NCI-H2029 (cell line): ENCODE measurements around the gene IBSP.

Source experiments
- DNase-seq: peaks from one replicate; lab custom pipeline; 2025; lab: John Stamatoyannopoulos, UW

Gene IBSP

GRCh38 chr4:87799301-87800113 lies at the start of gene IBSP:
IBSP (plus strand) TSS chr4:87799554; CDS start chr4:87802362, 2,808 bp downstream.
- no peak for DNase-seq

- DNase-seq, result no peak
These were observed 49.5 kb upstream of the IBSP start for GRCh38 chr4:87749883-87750282.

GRCh38 chr4:87758270-87758669 lies 41.1 kb upstream of the IBSP start:
- DNase-seq, result no peak

GRCh38 chr4:87762311-87762710 lies 37.0 kb upstream of the IBSP start:
- DNase-seq, result no peak

GRCh38 chr4:87781569-87781968 lies 17.8 kb upstream of the IBSP start:
- DNase-seq, result no peak

- DNase-seq, result no peak
These were observed 15.6 kb upstream of the IBSP start for GRCh38 chr4:87783781-87784180.

- DNase-seq, result no peak
These were observed 13.4 kb upstream of the IBSP start for GRCh38 chr4:87785731-87786509.

GRCh38 chr4:87802858-87803257 lies 3.5 kb downstream of the IBSP start:
- DNase-seq, result no peak

GRCh38 chr4:87803421-87803820 lies 4.1 kb downstream of the IBSP start:
- no peak for DNase-seq

GRCh38 chr4:87804871-87805270 lies 5.5 kb downstream of the IBSP start:
- DNase-seq, result no peak

GRCh38 chr4:87805971-87806370 lies 6.6 kb downstream of the IBSP start:
- no peak for DNase-seq

GRCh38 chr4:87806520-87806919 lies 7.2 kb downstream of the IBSP start:
- DNase-seq, result no peak

- DNase-seq, result no peak
These were observed 8.0 kb downstream of the IBSP start for GRCh38 chr4:87807402-87807801.

GRCh38 chr4:87811977-87812376 lies 12.6 kb downstream of the IBSP start:
- DNase-seq, result no peak

- DNase-seq, result no peak
These were observed 20.0 kb downstream of the IBSP start for GRCh38 chr4:87819281-87819919.

- no peak for DNase-seq
These were observed 23.8 kb downstream of the IBSP start for GRCh38 chr4:87823200-87823599.

- DNase-seq, result no peak
These were observed 24.4 kb downstream of the IBSP start for GRCh38 chr4:87823724-87824123.

GRCh38 chr4:87824352-87824751 lies 25.0 kb downstream of the IBSP start:
- DNase-seq, result no peak

- DNase-seq, result no peak
These were observed 33.3 kb downstream of the IBSP start, which contains the start of gene MEPE for GRCh38 chr4:87832669-87833068. MEPE (plus strand) TSS chr4:87832969; CDS start chr4:87834715, 1,746 bp downstream.

GRCh38 chr4:87834401-87834800 lies 35.0 kb downstream of the IBSP start:
- no peak for DNase-seq

- no peak for DNase-seq
These were observed 35.8 kb downstream of the IBSP start for GRCh38 chr4:87835197-87835596.

GRCh38 chr4:87835743-87836142 lies 36.4 kb downstream of the IBSP start:
- no peak for DNase-seq

GRCh38 chr4:87838205-87838604 lies 38.9 kb downstream of the IBSP start:
- DNase-seq, result no peak
